ENCODE data around the gene RUNX1. TPM values are rescaled to one million over a fixed set of nuclear protein-coding genes. Genes with fewer than 3 reads are reported as not detected.

RUNX1 gene
- total and polyA plus RNA-seq, 10 of the 15 experiments (the other 5 are each of a cell fraction or from before 2014, with no cell fraction given) = 0.90 to 15.2 (median 4.1) TPM

DNA sequence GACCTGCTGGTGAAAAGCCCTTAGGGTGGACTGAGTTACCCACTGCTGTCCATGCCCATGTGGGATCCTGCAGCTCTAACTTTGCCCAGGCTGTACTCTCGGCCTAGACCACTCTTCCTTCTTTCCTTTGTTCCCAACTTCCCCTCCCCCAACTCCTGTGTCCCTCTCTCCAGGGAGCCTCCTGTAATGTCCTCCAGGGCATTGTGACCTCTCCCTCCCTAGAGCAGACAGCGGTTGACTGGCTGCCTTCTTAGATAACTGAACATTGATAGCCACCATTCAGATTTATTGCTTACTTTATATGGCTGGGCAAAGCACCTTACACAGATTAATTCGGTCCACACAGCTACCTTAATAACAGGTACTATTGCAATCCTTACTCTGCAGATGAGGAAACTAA is 5.0 kb downstream of the RUNX1 start:
- RAD21 ChIA-PET (ENCODE audit: unreplicated experiment) = interaction anchor here (0.6 to 0.7 kb wide), 2 partner anchors 7 to 8 kb away, joined by 3 to 4 read pairs; no protein-coding TSS in a partner anchor
- CTCF ChIA-PET = no interaction called here
- BruUV-seq (replicated peaks) = no TSS peak
- H4K20me1 ChIP-seq (ENCODE audit: control insufficient read depth, insufficient read depth) = no peaks in the 10 kb centered on the region
- H3K36me3 ChIP-seq (ENCODE audit: control insufficient read depth in 2 of 2, insufficient read depth in 2 of 2, low read length in 1 of 2) = no peaks in the 10 kb centered on the region
- no peaks in the 10 kb centered on the region for H3K79me2 ChIP-seq (ENCODE audit: control insufficient read depth, insufficient read depth, low read length)
- peak overlapping the region; percentile 78 for H3K27ac ChIP-seq (ENCODE audit: control insufficient read depth, insufficient read depth)
- peaks cover 0 to 1% of the 10 kb centered on the region in 2 experiments; a peak in 1 of 4 replicates for H3K27me3 ChIP-seq (replicated peaks in 1 of 2; ENCODE audit: control insufficient read depth in 2 of 2, insufficient read depth in 2 of 2, low read length in 1 of 2)
- no peak overlapping the region for H2AFZ ChIP-seq (ENCODE audit: control insufficient read depth, low read depth, low read length)
- intact Hi-C loops (cut with micrococcal nuclease; ENCODE audit: unreplicated experiment) (loop anchor here (2.0 kb wide), 1 partner anchor 57 kb away; no protein-coding TSS in a partner anchor), in situ Hi-C loops (cut with MboI) (no loop called here)
- DNase-seq (ENCODE audit: low read depth, low spot score) (no peak), ATAC-seq (no peak), FAIRE-seq (no peak)
- H3K4me3 ChIP-seq = 0 out of 2 replicates have a peak overlapping the region, but pooled peaks have one; percentile 48
- POLR2A ChIA-PET = no interaction called here
- 95% methylated on average over 3 of the region's 3 CpGs for WGBS (ENCODE audit: insufficient coverage, insufficient replicate concordance, low lambda C conversion rate, missing lambda C conversion rate)
- H3K9ac ChIP-seq (ENCODE audit: control insufficient read depth, insufficient read depth, low read length) = peak overlapping the region; percentile 55; the same call in 1 of the 2 replicates
- H3K9me3 ChIP-seq (replicated peaks; ENCODE audit: control insufficient read depth, insufficient read depth, low read length) = no peaks in the 10 kb centered on the region
- H3K4me1 ChIP-seq (ENCODE audit: control insufficient read depth, insufficient read depth, low read length) = peaks cover 78% of the 10 kb centered on the region
- H3K4me2 ChIP-seq (ENCODE audit: control insufficient read depth, insufficient read depth) = peak overlapping the region; percentile 75
- TF ChIP-seq EZH2 (IDR thresholded peaks at IDR 0.05; ENCODE audit: borderline replicate concordance, control insufficient read depth, low read depth, low read length) = no peak
- no peak for TF ChIP-seq FOXK2 (IDR thresholded peaks at IDR 0.05)
- TF ChIP-seq, protein P1, sequence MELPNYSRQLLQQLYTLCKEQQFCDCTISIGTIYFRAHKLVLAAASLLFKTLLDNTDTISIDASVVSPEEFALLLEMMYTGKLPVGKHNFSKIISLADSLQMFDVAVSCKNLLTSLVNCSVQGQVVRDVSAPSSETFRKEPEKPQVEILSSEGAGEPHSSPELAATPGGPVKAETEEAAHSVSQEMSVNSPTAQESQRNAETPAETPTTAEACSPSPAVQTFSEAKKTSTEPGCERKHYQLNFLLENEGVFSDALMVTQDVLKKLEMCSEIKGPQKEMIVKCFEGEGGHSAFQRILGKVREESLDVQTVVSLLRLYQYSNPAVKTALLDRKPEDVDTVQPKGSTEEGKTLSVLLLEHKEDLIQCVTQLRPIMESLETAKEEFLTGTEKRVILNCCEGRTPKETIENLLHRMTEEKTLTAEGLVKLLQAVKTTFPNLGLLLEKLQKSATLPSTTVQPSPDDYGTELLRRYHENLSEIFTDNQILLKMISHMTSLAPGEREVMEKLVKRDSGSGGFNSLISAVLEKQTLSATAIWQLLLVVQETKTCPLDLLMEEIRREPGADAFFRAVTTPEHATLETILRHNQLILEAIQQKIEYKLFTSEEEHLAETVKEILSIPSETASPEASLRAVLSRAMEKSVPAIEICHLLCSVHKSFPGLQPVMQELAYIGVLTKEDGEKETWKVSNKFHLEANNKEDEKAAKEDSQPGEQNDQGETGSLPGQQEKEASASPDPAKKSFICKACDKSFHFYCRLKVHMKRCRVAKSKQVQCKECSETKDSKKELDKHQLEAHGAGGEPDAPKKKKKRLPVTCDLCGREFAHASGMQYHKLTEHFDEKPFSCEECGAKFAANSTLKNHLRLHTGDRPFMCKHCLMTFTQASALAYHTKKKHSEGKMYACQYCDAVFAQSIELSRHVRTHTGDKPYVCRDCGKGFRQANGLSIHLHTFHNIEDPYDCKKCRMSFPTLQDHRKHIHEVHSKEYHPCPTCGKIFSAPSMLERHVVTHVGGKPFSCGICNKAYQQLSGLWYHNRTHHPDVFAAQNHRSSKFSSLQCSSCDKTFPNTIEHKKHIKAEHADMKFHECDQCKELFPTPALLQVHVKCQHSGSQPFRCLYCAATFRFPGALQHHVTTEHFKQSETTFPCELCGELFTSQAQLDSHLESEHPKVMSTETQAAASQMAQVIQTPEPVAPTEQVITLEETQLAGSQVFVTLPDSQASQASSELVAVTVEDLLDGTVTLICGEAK (IDR thresholded peaks at IDR 0.05; ENCODE audit: borderline replicate concordance) = no peak
- TF ChIP-seq ZNF24 (IDR thresholded peaks at IDR 0.05) = no peak
- TF ChIP-seq RAD51 (IDR thresholded peaks at IDR 0.05) = no peak
- no peak for TF ChIP-seq YY1 (IDR thresholded peaks at IDR 0.05; ENCODE audit: low read depth, low read length)
- TF ChIP-seq ZSCAN29 (IDR thresholded peaks at IDR 0.05) = no peak
- no peak for TF ChIP-seq STAT1 (conservative IDR thresholded peaks at IDR 0.05)
- TF ChIP-seq, protein P2, sequence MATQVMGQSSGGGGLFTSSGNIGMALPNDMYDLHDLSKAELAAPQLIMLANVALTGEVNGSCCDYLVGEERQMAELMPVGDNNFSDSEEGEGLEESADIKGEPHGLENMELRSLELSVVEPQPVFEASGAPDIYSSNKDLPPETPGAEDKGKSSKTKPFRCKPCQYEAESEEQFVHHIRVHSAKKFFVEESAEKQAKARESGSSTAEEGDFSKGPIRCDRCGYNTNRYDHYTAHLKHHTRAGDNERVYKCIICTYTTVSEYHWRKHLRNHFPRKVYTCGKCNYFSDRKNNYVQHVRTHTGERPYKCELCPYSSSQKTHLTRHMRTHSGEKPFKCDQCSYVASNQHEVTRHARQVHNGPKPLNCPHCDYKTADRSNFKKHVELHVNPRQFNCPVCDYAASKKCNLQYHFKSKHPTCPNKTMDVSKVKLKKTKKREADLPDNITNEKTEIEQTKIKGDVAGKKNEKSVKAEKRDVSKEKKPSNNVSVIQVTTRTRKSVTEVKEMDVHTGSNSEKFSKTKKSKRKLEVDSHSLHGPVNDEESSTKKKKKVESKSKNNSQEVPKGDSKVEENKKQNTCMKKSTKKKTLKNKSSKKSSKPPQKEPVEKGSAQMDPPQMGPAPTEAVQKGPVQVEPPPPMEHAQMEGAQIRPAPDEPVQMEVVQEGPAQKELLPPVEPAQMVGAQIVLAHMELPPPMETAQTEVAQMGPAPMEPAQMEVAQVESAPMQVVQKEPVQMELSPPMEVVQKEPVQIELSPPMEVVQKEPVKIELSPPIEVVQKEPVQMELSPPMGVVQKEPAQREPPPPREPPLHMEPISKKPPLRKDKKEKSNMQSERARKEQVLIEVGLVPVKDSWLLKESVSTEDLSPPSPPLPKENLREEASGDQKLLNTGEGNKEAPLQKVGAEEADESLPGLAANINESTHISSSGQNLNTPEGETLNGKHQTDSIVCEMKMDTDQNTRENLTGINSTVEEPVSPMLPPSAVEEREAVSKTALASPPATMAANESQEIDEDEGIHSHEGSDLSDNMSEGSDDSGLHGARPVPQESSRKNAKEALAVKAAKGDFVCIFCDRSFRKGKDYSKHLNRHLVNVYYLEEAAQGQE (IDR thresholded peaks at IDR 0.05; ENCODE audit: low read depth, low read length) = no peak
- SMC1A ChIA-PET (ENCODE audit: uncharacterized antibody, unreplicated experiment) = no interaction called here

Measured in GM12878 (cell line).